HG03469 (cell line): ENCODE results near the gene ANGEL1.

Experiments used
- ATAC-seq: cut with Tn5 transposase; IDR thresholded peaks from one replicate; pipeline ENCODE4 v1.9.1; 2021; ENCODE audit warnings: mild to moderate bottlenecking, moderate library complexity, moderate number of reproducible peaks; ENCODE audit not compliant: unreplicated experiment

ANGEL1 gene

DNA sequence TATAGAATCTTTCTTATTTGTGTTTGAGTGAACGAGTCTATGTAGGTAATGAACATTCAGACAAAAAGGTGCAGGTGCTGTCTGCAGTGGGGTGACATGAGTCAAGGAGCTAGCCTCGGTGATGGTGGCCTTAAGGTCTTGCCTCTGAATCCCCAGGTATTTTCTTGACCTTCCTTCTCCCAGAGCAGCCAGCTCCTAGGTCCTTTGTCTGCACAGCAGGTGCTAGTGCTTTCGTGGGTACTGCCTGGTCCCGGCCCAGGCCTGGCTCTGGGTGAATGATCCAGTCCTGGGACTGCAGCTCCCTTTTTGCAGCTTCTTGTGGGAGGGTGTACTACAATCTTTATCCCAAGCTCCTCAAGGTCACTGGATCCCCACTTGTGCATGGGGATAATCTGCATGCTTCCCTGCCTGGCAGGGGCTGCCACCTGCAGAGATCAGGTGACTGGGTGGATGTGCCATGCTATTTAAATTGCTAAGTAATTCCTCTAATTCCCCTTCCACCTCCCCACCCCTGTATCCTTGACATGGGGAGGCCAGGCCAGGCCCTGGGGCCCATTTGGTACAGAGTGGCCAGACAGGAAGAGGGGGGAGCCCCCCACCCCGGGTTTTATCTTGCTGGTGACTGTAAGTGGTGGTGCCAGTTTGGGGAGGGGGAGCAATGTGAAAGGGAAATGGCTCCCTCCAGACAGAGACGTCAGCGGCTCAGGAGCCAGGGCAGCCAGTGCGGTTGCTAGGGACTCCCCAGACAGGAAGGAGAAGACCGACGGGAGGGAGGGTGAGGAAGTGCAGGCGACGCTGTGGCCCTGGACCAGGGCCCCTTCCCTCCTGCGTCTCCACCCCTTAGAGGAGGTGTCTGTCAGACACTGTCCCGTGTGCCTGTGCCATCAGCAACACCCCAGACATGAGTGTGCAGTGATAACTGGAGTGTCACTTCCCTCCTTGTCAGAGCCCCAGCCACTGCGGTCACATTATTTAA is 44.7 kb downstream of the ANGEL1 start:
- peak; percentile 70 for ATAC-seq

DNA sequence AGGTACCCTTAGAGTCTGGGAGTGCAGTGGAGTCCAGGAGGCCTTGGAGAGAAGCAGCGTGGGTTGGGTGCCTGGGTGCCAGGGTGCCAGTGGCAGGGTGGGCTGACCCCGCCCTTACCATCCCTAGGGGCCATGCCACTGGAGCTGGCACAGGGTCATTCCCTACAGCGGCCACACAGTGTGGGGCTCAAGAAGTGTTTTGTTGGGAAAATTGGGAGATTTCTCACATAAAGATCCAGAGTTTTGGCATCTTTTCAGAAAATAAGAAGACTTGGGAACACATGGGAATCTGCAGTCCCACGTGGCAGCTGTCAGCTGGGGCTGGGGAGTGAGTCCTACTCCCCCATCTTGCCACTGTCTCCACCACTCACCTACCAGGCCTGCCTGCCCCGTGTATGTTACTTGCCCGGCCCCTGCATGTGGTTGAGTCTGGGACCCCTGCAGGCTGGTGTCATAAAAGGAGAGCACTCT is 47.2 kb downstream of the ANGEL1 start:
- no peak for ATAC-seq

DNA sequence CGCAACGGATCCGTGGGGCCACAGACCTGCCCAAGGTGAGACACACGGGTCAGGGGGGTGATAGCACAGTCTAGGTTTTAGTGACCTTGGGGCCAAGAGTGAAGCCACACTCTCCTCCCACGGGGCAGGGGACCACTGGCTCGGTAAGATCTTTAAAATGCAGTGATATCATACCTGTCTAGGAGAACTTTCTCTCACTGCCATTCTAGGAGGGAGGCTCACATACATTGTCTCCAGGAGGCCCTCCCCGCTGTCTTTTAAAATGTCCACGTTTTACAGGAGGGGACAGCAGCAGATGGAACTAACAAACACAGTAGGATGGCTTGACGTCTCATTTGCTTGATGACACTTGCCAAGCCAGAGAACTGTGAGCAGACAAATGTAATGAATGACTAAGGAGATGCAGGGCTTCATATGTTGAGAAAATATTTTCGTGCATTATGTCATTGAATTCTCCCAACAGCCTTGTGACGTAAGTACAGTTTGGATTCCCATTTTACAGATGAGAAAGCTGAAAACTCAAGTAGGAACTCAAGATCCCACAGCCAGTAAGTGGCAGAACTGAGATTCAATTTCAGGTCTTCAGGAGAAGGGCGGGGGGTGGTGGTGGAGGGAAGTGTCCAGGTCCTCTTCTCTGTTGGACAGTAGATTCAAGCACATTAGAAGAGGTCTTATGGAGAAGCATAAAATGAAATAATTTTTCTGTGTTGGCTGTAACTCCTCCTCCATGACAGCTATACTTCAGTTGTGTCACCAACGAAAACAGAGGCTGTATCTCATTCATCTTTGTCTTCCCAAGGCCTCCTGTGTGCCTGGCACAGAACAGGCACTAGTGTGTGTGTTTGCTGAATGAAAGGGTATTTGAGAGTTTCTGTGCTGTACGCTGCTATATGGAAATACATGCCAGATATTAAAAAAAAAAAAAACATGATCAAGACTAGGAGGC is 49.3 kb downstream of the ANGEL1 start:
- ATAC-seq, result no peak

DNA sequence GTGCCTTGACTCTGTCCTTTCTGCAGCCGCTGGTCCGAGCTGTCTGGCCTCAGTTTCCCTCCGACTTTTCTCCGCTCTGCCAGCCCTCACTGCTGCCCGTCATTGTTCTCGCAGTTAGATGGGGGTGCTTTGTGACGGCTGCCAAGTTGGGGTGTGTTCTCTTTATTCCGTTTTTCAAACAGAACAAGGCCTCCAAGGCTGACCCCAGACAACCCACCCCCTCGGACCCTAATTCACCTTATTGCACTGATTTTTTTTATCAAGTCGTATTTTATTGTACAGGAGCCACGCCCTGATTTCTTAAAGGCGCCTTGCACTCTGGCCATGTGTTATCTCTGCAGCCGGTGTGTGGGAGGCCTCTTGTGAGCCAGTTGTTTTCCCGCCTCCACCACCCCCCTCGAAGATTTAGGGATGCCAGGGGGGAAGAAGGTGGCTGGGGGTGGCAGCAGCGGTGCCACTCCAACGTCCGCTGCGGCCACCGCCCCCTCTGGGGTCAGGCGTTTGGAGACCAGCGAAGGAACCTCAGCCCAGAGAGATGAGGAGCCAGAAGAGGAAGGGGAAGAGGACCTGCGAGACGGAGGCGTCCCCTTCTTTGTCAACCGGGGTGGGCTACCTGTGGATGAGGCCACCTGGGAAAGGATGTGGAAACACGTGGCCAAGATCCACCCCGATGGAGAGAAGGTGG is 50.1 kb downstream of the ANGEL1 start:
- no peak for ATAC-seq

DNA sequence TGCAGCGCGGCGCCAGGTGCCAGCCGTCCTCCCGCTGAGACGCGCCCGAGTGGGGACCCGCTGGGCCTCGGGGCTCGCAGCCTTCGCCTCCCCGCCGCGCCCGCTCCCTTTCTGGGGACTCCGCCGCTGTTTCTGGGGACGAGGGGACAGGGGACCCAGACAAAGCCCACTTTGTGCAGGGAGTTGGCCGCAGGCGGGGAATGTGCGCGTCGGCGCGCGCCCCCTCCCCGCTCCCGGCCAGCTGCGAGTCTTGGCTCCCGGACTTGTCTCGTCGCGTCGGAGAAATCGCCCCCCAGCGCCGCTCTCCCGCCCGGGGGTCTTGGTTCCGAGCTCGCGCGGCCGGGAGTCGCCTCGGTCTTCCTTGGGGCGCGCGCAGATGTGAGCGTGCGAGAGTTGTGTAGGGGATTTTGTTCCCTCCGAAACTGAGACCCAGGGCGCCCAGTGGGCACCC is 50.7 kb downstream of the ANGEL1 start:
- no peak for ATAC-seq

DNA sequence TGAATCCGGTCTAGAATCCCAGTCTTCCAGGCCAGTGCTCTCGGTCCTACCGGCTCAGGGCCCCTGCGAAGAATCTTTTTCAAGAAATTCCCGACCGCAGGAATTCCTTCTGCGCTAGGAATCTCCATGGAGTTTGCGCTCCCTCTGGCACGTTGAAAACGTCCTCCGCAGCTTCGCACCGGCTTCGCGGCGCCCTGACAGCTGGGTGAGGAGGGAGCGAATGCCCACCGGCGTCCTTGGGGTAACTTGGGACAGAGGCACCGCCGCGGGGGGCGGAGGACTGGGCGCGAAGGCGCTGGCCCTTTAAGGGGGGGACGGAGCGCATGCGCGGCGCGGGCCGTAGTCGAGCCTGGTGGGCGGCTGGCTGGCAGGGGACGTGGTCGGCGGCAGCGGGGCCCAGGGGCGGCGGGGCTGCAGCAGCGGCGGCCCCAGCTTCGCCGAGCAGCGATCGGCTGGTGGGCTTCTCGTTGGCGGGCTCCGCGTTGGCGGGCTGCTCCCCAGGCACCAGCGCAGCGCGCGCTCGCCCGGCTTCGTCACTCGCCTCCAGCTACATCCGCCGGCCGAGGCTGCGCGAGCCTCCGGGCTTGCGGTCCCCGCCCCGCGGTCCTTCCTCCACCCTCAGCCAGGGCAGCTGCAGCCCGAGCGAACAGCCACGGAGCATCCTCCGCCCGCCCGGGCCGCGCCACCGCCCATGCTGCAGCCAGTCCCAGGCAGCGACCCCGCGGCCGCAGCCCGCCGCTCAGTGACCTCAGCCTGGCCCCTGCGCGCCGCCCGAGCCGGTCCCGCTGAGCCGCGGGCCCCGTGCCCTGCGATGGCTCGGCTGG is 51.3 kb downstream of the ANGEL1 start, which contains the start of gene VASH1:
TSS of gene VASH1 (plus strand) at position 333 of the 824 bp plus-strand sequence. CDS start 1,354 bp downstream, outside the sequence.
- ATAC-seq, result peak; percentile 54

DNA sequence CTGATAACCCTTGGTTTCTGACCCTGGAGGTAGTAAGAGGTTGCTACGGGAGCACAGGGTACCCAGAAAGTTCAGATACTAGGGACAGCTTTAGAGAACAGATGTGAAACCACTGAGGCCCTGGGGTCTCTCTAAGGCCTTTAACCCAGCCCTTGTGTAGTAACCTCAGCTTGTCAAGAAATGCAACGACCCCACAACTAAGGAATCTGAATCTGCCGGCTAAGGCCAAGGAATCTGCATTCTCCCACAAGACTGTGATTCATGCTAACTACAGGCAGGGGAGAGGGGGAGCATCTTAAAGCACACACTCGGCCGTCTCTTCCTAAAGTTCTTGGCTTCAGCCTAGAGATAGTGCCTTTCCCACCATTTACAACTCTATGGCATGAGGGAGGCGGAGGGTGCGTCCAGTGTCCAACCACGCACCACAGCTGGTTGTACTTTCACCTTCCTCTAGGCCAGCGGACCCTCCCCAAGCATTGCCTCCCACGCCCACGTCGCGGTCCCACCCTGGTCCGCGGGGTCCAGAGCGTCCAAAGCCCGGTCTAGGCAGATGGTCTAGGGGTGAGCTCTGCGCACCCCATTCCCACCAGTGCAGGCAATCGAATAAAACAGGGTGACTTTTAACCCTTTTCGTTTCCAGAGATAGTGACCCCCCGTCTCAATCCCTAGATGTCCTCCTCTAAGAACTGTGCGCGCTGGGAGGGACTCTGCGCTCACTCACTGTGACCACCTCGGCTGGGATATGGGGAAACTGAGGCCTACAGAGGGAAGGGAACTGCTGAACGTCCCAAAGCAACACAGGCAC is 52.1 kb downstream of the ANGEL1 start:
- no peak for ATAC-seq

DNA sequence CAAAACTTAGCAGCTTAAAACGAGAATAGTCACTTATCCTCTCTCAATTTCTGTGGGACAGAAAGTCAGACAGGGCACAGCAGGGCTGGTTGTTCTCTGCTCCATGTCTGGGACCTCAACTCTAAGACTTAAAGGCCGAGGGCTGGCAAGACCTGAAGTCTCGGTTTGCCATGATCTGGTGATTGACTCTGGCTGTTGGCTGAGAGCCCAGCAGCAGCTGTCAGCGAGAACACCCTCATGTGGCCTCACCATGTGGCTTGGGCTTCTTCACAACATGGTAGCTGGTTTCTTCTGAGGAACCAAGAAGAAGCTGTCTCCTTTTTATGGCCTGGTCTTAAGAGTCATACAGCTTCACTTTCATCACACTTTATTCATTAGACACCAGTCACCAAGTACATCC is 53.1 kb downstream of the ANGEL1 start:
- ATAC-seq, result no peak

DNA sequence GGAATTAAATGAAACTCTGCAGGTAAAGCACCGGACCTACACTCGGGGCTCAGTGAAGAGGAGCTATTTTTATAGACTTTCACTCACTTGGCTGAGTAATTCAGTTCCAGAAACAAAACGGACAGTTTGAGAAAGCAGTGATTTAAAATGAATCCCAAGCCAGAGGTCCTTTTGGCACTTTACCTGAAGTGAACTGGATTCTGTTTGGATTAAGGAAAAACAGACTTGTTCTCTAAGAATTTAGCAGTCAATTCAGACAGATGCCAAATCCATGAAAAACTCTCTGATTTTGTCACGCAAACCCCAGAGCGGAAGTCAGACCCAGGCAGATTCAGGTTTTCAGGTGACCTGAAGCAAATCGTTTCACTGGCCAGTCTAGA is 56.3 kb downstream of the ANGEL1 start:
- ATAC-seq, result no peak

DNA sequence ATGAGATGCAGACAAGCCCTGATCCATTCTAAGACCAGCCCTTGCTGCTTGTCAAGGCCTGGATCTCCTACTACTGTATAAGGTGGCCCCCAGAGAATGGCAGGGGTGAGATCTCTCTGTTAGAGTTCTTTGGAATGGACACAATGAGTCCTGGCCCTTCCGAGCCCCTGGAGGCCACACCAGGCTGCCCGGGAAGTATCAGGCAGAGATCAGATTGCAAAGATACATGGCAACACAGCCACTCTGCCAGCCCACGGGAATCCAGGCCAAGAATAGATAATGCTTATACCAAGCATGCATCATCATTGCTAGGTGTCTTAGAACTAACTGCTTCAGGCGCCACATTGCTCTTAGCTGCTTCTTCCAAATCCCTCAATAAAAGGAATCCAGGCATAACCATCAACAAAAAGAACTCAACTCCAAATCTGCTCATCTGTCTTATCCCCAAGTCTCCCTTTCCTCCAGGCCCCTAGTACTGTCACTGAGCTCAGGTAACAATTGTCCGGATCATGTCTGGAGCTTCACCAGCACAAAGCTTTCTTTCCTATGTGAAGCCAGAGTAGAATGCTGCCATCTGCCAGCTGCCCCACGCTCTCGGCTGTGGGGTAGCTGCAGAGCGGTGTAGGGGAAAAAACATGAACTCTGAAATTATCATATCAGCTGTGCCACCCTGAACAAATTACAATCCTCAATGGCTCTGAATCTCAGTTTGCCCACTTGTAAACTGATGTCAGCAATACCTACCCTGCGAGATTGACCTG is 56.9 kb downstream of the ANGEL1 start:
- ATAC-seq, result no peak

DNA sequence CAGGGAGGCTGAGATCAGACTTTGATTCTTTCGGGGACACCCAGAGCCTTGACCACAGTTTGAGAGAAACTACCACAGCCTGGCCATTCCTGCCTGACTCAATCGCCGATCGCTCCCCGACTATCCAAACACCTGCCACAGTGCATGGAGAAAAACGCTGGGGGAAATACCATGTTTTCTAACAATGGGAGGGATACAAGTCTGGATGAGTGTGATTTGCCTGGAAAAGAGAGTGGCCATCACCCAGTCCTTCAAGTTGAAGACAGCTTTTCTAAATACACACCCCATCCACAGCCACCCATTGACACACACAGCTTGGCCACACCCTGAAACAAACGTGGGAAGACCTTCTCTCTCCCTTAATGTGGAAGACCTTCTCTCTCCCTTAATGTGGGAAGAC is 58.1 kb downstream of the ANGEL1 start:
- no peak for ATAC-seq

DNA sequence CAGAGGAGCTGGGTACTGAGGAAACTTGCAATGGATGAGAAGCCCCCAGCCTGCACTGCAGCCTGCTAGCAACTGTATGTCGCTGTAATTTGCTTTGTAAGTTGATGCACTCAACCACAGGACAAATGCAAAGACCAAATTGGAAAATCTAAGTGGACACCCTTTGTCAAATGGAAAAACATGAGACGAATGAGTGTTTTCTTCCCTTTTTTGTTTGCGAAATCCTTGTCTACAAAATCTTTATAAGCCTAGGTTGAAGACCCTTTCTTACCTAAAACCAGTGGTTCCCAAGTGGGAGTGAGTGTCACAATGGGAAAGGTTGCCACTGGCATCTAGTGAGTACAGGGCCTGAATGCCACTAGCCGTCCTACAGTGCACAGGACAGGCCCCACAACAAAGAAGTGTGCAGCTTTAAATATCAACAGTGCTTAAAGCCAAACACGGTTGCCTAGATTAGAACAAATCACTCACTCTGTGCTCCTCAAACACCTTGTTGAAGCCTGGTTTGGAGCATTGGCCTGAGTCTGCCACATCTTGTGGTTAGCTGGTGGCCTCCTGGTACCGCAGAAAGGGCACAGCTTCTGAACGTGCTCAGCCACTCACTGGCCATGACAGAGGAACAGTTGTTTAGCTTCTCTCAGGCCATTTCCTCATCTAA is 59.0 kb downstream of the ANGEL1 start:
- no peak for ATAC-seq

DNA sequence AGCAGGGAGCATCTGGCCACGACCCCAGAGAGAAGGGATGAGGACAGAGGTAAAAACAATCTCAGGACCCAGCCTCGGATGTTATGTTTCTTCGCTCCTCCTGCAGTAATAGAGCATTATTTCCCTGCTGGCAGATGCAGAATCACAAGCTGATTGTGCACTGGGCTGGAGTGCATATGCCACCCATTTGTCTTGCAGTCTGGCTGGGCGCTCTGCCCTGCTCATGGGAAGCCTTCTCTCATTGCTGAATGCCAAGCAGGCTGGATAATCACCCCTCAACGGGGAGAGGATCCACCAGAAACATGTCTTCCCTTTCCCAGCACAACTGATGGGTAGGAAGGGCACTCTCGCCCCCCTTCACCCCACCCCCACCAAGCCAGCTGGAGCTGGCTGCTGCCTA is 59.9 kb downstream of the ANGEL1 start:
- no peak for ATAC-seq

DNA sequence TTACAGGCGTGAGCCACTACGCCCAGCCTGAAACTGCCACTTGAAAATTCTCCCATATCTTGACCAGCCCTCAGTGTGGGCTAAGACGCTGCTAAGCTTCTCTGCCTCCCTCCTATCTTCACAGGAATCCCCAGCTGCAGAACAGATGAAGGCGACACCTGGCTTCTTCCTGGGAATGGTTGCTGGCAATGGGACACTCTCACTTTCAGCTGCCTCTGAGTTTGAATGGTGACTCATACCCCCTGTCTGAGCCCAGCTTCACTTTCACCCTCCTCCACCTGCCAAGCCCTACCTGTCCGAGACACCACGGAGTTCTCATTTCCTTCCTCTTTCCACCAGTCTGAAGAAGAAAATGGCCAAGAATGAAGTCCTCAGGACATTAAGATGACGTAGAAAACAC is 69.7 kb downstream of the ANGEL1 start:
- no peak for ATAC-seq

DNA sequence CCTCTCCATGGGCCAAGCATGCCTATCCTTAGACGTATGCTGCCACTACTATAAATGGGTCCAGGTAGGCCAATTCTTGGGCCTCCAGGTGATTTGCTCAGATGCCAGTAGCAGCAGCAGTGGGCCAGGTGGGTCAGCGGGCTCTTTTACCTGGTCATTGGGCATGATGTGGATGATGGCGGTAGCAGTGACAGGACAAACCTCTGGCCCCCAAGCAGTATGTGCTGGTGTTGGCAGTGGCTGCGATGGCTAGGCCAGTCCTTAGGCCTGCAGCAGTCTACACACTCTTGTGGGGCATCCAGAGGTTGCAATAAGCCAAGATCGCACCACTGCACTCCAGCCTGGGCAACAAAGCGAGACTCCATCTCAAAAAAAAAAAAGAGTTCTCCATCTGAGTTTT is 70.5 kb downstream of the ANGEL1 start:
- ATAC-seq, result no peak

DNA sequence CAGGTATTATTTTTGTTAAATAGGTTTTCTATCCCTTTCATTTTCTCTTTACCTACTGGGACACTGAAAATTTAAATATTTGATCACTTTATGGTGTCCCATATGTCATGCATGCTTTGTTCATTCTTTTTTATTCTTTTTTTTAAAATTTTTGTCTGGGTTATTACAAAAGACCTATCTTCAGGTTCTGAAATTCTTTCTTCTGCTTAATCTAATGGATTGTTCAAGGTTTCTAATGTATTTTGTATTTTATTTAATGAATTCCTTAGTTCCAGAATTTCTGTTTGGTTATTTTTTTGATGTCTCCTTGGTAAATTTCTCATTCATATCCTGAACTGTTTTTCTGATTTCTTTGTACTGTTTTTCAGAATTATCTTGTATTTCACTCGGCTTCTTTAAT is 71.6 kb downstream of the ANGEL1 start:
- no peak for ATAC-seq
